NCI-H226 (cell line): ENCODE data around the gene GALNT2.
A peak's percentile ranks its signal among the peaks of the same experiment; 100 is the strongest.

Experiments
- DNase-seq: peaks from one replicate; pipeline ENCODE4 v3.0.0-alpha.2; 2015

GALNT2 gene

DNA sequence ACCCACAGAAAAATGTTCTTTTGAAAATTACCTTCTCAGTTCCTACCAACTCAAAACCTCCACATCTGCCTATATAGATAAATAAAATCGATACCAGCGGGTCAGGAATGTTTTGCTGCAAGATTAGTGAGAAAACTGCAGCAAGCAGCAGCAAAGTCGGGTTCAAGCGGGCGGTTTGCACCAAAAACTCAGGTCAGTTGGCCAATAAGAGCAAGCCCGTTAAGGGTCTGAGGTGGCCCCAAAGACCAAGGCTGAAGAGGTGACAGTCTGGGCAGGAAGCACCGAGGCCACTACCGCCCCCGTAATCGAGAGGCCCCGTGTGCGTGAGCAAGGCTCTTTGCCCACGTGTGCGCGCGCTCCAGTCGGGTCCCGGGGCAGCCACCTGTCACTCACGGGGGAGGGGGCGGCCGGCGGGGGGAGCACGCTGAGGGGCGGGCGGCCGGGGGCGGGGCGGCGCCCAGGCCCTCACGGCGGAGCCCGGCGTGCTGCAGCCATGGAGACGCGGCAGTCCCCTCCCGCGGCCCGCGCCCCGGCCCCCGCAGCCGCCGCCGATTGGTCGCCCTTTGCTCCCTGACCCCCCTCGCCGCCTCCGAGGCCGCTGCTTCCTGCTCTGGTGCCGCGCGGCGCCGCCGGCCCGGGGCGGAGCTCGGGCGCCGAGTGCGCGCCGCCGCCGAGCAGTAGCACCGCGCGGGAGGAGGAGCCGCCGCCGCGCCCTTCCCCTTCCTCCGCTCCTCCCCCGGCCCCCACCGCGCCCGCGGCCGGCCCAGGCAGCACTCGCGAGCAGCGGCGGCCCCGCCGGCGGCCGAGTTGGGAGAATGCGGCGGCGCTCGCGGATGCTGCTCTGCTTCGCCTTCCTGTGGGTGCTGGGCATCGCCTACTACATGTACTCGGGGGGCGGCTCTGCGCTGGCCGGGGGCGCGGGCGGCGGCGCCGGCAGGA, at the start of gene GALNT2:
Gene GALNT2, plus strand, starts transcription at position 773 of the 939 bp plus-strand sequence. Its CDS starts 43 bp downstream, at position 816.
- peak; percentile 58 for DNase-seq

GRCh38 chr1:230020451-230020850, 46.6 kb upstream of the GALNT2 start:
- DNase-seq = no peak

- no peak for DNase-seq
Measured at GRCh38 chr1:230022666-230023380, 44.2 kb upstream of the GALNT2 start.

GRCh38 chr1:230025686-230026085, 41.4 kb upstream of the GALNT2 start:
- DNase-seq = no peak

DNA sequence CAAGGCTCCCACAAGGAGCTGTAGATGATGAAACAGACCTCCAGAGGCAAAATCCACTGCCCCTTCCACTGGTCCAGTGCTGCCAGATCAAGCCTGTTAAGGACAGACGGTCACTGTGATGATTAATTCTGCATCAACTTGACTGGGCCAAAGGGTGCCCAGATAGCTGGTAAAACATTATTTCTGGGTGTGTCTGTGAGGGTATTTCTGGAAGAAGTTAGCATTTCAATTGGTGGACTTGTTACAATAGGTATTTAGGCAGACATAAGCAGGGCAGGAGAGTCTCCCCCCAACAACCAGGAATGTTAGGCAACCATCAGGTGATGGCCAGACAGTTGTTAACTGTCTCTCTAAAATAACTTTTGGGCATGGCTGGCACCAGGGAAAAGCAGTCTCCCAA, 40.9 kb upstream of the GALNT2 start:
- no peak for DNase-seq

GRCh38 chr1:230026572-230026971, 40.5 kb upstream of the GALNT2 start:
- no peak for DNase-seq

DNA sequence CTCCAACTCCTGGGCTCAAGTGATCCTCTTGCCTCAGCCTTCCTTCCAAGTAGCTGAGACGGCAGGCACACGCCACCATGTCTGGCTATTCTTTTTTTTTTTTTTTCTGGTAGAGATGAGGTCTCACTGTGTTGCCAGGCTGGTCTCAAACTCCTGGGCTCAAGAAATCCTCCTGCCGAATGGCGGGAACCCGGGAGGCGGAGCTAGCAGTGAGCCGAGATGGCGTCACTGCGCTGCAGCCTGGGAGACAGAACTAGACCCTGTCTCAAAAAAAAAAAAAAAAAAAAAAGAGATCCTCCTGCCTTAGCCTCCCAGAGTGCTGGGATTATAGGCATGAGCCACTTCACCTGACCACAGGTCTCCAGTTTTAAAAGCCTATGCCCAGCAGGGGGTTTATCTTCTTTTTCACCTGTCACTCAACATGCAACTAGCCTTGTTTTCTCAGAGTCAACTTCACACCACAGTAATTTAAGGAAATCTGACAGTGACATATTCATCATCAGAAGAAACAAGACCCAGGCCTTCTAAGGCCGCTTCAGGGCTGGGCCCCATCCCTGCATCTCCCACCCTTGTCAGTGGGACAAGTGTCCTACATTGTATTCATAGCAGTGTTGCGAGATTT, 38.3 kb upstream of the GALNT2 start:
- DNase-seq = no peak

- DNase-seq = no peak
Measured at GRCh38 chr1:230029244-230029941, 37.6 kb upstream of the GALNT2 start.

DNA sequence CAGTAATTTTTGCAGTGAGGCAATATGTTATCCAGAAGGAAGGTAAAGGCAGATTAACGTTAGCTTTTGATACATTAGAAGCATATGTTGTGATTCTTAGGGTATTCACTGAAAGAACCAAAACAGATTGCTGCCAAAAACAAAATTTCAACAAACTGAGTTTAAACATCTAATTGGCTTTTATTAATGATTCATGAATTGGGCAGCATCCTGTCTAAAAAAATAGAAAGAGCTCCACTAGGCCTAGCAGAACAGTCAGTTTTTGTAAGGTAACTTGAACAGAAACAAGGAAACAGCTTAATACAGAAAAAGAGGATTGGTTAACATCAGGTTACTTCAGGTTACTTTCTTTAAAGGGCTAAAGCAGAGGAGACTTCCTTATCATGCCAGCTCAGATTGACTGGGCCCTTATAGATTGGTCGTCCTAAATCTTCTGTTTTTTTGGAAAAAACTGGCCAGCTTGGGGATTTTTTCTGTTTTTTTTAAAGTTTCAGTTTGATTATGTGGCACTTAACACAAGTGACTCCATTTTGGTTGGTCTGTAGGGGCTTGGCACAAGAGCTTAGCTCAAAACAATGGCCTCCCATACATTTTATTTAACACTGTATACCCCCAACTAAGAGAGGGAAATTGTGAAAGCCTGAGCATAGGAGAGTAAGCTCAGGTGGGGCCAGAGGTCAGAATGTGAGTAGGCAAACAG, 36.8 kb upstream of the GALNT2 start:
- no peak for DNase-seq

DNA sequence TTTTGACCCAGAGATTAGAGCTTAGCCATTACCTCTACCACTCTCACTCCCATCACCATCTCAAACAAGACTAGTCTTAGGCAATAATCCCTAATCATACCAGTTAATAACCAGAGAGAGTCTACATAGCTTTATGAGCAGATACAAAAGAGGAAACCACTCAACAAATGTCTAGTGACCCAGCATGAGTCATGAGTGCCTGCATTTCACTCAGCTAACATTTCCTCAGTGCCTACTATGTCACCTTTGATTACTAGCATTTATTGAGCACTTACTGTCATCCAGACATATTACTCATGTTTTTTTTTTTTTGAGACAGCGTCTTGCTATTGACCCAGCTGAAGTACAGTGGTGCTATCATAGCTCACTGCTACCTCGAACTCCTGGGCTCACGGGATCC, 35.9 kb upstream of the GALNT2 start:
- no peak for DNase-seq

DNA sequence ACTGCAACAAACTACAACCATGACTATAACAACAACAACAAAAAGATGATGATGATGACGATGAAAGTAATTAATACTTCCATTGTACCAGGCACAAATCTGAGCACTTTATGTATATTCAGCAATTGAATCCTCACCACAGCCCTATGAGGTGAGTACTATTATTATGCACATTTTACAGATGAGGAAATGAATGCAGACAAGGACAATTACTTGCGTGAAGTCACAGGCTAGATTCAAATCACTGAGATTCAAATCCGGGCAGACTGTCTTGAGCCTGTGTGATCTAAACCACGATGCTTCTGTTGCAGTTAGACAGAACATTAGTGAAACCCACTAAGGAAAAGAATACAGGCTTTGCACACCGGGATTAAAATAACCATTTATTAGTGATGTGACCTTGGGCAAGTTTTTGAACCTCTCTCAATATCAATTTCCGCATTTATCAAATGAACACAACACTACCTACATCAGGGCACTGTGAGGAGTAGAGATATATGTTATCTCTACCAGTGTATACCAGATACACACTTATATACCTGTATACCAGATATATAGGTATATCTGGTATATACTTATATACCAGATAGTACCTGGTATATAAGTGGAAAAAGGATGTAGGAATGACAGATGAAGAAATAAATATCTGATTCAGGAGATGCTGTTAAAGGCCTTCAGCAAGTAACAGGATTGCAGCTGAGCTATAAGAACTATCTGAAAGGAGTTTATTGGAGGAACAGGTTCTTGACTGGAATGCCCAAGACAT, 34.3 kb upstream of the GALNT2 start:
- DNase-seq = no peak

DNA sequence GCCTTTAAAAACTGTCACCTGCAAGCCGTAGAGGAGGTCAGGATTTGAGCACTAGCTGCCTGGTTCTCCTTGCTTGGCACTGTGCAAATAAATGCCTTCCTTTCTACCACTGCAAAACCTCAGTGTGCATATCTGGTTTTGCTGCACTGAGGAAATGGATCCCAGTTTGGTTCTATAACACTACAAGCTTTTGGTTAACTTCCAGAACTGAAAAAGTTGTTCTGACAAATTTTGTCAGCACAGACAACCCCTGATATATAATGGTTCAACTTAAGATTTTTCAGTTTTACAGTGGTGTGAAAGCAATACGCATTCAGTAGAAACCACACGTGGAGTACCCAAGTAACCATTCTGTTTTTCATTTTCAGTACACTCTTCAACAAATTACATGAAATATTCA, 29.8 kb upstream of the GALNT2 start:
- DNase-seq = no peak

DNA sequence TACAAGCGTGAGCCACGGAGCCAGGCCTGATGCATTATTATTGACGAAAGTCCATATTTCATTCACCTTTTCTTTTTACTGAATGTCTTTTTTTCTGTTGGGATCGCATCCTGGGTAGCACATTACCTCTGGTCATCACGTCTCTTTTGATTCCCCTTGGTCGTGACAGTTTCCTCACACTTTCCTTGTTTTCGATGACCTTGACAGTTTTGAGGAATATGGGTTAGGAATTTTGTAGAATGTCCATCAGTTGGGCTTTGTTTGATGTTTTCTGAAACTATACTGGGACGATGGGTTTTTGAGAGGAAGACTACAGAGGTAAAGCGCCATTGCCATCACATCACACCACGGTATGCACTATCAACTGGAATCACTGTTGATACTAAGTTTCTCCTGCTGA, 26.6 kb upstream of the GALNT2 start:
- no peak for DNase-seq

DNA sequence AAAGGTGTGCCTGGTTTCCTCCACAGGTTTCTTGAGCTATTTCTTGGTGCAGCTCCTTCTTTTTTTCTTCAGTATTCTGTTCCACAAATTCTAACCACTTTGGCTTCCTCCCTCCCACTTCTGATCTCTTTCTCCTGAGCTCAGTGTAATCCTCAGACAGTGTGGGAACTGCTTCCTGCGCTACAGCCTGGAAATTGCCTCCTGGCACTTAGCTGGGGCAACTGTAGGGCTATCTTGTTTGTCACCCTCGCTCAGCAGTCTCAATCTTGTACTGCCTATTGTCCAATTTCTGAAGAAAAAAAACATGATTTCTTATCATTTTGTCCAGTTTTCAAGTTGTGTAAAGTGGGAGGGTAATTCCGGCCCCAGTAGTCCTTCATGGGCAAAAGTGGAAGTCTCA, 24.0 kb upstream of the GALNT2 start:
- no peak for DNase-seq

- no peak for DNase-seq
Measured at GRCh38 chr1:230044729-230045128, 22.3 kb upstream of the GALNT2 start.

- peak; percentile 45 for DNase-seq
Measured at GRCh38 chr1:230047114-230047865, 19.7 kb upstream of the GALNT2 start.

DNA sequence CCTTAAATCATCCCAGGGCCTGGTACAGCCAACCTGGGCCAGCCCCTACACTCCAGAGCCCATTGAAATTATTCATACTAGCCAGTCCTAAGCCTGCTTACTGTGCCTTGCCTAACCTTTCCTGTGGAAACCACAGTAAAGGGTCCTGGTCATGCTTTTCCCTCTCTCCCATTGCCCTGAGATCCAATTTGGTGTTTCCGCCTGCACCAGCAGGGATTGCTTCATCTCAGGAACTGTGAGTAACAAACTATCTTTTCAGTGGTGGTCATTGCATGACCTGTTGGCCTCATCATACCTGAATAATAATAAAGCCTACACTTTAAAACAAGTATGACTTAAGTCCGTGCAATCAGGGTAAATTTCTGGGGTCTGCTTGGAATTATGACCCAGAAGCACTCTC, 18.7 kb upstream of the GALNT2 start:
- peak; percentile 3 for DNase-seq

DNA sequence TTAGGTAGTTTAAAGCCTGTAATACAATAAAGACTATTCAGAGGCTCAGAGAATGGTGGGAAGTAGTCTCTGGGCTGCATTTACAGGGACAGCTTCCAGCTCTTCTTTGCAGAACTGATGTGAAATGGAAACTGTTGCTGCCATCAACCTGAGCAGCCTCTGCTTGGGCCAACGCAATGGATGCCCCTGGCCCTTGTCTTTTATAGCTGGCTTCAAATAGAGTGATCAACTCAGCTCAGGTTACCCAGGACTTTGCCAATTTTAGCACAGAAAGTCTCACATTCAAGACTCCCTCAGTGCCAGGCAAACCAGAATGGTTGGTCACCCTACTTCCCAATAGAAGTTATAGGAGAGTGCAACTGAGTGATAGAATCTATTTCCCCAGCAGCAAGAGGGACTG, 18.1 kb upstream of the GALNT2 start:
- no peak for DNase-seq

GRCh38 chr1:230049731-230050130, 17.3 kb upstream of the GALNT2 start:
- no peak for DNase-seq

DNA sequence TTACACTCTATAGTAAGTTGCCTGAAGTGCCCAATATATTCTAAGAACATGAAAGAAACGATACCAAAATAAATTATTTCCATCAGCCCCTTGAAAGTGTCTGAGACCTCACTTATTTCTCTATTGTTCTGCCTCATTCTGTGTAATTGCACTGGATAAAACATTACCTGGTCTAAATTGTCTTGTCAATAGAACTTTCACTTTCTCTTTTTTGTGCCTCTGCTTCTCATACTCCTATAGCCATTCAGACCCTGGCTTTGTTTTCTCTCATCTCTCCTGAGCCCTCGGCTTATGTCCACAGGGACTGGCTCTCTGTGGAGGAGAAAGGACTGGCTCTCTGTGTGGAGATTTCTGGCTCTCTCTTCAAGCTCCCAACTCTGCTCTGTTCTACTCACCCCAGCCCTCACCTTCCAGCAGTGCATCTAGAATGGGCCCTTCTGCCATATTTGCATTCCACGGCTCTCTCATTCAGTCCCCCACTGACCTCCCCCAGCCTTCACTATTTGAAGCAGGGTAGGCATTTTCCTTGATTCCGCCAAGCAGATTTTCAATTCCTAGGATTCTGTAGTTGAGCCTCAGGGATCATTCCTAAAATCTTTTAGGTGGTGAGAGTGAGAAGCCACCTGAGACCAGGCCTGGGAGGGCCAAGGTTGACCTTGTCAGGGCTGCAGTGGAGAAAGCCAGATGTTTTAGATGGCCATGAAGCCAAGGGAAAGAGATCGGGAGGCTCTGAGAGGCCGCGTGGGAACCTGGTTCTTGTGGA, 15.9 kb upstream of the GALNT2 start:
- no peak for DNase-seq
